NCI-H2107 treated with DMSO at 0.1 percent for 48 hours (cell line): Measurements from ENCODE around the gene ADAMTSL1.

Experiments
- DNase-seq: peaks from one replicate; lab custom pipeline; 2025; ENCODE audit not compliant: unreplicated experiment; lab: John Stamatoyannopoulos, UW

Gene ADAMTSL1

GRCh38 chr9:18726546-18726945 lies 252.6 kb downstream of the ADAMTSL1 start:
- no peak for DNase-seq

GRCh38 chr9:18727904-18728303 lies 254.0 kb downstream of the ADAMTSL1 start:
- DNase-seq = no peak

- DNase-seq = no peak
Measured at GRCh38 chr9:18728642-18729041, 254.7 kb downstream of the ADAMTSL1 start.

- no peak for DNase-seq
Measured at GRCh38 chr9:18730241-18730640, 256.3 kb downstream of the ADAMTSL1 start.

- DNase-seq = no peak
Measured at GRCh38 chr9:18739127-18739526, 265.2 kb downstream of the ADAMTSL1 start.

GRCh38 chr9:18739641-18740318 lies 265.8 kb downstream of the ADAMTSL1 start:
- DNase-seq = no peak

GRCh38 chr9:18741359-18741758 lies 267.4 kb downstream of the ADAMTSL1 start:
- no peak for DNase-seq

GRCh38 chr9:18741945-18742344 lies 268.0 kb downstream of the ADAMTSL1 start:
- DNase-seq = no peak

GRCh38 chr9:18743421-18743820 lies 269.5 kb downstream of the ADAMTSL1 start:
- DNase-seq = no peak

GRCh38 chr9:18743971-18744370 lies 270.0 kb downstream of the ADAMTSL1 start:
- no peak for DNase-seq

- DNase-seq = no peak
Measured at GRCh38 chr9:18745710-18746109, 271.8 kb downstream of the ADAMTSL1 start.

- no peak for DNase-seq
Measured at GRCh38 chr9:18746631-18747030, 272.7 kb downstream of the ADAMTSL1 start.

- no peak for DNase-seq
Measured at GRCh38 chr9:18747595-18747994, 273.6 kb downstream of the ADAMTSL1 start.

GRCh38 chr9:18748251-18748701 lies 274.3 kb downstream of the ADAMTSL1 start:
- no peak for DNase-seq

- no peak for DNase-seq
Measured at GRCh38 chr9:18749711-18750110, 275.8 kb downstream of the ADAMTSL1 start.

GRCh38 chr9:18753904-18754303 lies 280.0 kb downstream of the ADAMTSL1 start:
- no peak for DNase-seq

GRCh38 chr9:18754537-18754936 lies 280.6 kb downstream of the ADAMTSL1 start:
- DNase-seq = no peak

- no peak for DNase-seq
Measured at GRCh38 chr9:18755263-18755662, 281.3 kb downstream of the ADAMTSL1 start.

GRCh38 chr9:18756712-18757125 lies 282.8 kb downstream of the ADAMTSL1 start:
- no peak for DNase-seq

- no peak for DNase-seq
Measured at GRCh38 chr9:18759827-18760226, 285.9 kb downstream of the ADAMTSL1 start.

GRCh38 chr9:18761742-18762300 lies 287.9 kb downstream of the ADAMTSL1 start:
- DNase-seq = no peak

GRCh38 chr9:18766989-18767550 lies 293.1 kb downstream of the ADAMTSL1 start:
- DNase-seq = no peak
